Activated CD4-positive, CD25-positive, alpha-beta regulatory T cell (primary cell): ENCODE results near the gene WWOX.

Experiments used
- DNase-seq, 4 experiments: peaks; one replicate each; lab custom pipeline; 2025; lab: John Stamatoyannopoulos, UW

Gene WWOX

GRCh38 chr16:78396673-78397072 is 297.2 kb downstream of the WWOX start:
- no peak for DNase-seq

- DNase-seq = no peak
Observed at GRCh38 chr16:78399384-78399783, 299.9 kb downstream of the WWOX start.

DNA sequence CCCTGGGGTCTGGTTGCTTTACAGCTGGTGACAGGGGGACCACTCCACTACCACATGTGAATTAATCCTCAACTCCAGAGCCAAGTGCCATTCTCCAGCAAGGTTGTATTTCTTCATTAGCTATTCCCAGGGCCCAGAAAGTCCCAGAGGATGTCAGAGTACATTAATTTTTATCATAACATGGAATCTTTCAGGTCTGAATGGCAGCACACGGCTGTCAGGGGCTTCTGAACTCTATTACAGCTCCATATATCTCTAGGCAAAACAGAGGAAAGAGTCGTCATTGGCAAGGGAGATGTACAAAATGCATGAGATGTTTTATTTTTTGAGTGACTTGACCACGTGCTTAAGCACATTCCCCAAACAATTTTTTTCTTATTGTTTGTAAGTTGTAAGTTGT is 303.4 kb downstream of the WWOX start:
- DNase-seq = no peak

DNA sequence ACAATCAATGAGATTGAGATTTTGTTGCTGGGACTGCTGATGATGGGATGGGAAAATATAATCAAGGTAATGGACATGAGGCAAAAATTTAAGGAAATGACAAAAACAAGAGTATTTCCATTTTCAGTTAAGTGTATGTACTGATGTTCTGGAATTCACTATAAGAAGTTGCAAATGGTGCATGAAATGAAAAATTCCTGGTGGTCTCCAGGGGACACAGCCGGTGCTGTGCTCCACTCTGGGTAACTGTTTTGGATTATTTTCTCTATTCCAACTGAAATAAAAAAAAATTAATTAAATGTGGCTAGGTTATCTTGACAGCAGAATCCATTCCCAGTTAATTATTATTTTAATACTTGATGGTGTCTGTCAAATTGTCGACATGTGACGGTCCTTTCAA is 305.6 kb downstream of the WWOX start:
- no peak for DNase-seq

DNA sequence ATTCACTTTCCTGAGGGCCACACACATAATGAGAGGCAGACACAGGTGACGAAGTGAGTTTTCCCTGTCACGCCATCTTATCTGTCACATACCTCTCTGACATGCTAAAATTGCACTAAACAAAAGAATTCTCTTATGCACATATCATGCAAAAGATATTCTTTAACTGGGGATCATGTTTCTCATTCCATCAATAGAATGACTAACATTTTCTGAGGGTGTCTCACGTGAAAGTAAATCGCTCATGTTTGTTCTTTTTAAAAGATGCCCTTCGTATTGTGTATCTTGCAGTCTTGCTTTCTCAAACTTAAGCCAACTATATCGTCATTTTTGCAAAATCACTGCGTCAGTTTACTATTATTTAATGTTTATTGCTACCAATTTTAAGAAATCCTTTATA is 306.4 kb downstream of the WWOX start:
- DNase-seq = no peak

DNA sequence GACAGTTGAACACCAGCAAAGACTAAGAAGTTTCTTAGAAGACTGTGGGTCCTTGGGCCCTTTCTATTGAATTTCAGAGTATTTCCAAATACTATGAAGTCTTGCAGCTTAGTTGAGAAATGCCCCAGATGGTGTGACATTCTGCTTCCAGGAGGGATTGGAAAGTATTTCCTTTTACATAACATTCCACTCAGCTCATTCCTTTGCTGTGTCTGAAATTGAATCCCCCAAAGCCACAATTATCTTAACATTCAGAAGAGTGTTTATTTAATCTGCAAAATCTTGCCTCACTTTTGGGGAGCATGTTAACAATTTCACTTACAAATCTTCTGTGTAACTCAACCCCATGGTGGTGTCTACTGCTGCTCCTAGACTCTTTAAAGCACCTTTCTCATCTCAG is 307.7 kb downstream of the WWOX start:
- DNase-seq = no peak

- no peak for DNase-seq
Observed at GRCh38 chr16:78413651-78414050, 314.2 kb downstream of the WWOX start.

DNA sequence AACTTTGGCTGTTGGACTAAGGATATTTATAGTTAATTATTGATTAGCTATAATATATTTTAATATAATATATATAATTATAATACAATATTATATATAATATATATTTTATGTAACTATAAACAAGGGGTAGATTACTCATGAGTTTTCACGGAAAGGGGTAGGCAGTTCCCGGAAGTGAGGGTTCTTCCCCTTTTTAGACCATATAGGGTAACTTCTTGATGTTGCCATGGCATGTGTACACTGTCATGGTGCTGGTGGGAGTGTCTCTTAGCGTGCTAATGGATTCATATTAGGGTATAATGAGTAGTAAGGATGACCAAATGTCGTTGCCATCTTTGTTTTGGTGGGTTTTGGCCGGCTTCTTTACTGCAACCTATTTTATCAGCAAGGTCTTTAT is 315.6 kb downstream of the WWOX start:
- DNase-seq = no peak

DNA sequence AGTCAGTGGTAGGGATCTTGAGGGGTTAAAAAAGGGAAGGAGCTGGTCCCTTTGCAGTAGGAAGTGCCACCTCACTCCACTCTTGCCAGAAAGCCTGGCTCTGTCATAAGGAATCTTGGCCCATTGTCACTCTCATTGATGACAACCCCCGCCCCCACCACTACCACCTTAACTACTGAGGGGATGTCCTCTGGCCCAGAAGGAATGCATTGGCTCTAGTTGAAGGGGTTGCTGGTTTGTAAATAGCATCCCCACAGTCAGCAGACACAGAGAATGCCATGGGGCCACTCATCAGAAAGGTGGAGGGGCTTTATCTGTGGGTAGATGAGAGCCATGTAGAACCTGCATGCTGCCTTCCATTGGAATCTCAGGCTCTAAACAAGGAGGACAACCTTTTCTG is 316.2 kb downstream of the WWOX start:
- no peak for DNase-seq

DNA sequence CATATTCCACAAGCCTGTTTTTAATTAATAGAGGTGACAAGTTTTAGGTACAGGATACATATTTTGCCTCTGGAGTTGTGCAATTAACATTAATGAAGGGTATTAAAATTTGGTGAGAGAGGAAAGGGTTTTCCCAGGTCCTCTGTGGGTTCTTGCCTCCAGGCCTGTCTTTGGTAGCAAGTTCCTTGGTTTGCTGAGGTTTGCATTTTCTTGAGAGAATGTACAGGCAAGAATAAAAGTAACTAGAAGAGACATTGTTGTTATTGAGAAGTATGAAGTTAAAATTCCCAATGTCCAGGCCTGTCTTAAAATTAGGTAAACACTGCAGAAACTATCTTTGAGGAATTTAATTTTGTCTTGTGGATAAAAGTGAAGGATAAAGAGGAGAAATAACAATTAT is 316.9 kb downstream of the WWOX start:
- no peak for DNase-seq

DNA sequence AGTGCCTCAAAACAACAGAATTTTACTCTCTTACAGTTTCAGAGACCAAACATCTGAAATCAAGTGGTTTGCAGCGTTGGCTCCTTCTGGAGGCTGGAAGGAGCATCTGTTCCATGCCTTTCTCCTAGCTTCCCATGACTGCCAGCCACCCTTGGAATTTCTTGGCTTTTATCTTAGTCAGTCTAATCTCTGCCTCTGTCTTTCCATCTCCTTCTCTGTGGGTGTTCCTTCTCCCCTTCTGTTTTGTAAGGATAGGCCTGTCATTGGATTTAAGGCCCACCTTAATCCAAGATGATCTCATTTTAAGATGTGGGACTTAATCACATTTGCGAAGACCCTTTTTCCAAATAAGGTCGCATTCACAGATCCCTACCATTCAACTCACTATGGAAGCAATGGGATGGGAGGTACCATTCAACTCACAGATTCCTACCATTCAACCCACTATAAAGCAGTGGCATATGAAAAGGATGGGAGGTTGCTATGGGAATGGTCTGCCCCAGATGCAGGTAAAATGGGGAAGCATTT is 321.8 kb downstream of the WWOX start:
- DNase-seq = no peak

- no peak for DNase-seq
Observed at GRCh38 chr16:78425281-78425680, 325.8 kb downstream of the WWOX start.

- DNase-seq = no peak
Observed at GRCh38 chr16:78425891-78426510, 326.5 kb downstream of the WWOX start.

DNA sequence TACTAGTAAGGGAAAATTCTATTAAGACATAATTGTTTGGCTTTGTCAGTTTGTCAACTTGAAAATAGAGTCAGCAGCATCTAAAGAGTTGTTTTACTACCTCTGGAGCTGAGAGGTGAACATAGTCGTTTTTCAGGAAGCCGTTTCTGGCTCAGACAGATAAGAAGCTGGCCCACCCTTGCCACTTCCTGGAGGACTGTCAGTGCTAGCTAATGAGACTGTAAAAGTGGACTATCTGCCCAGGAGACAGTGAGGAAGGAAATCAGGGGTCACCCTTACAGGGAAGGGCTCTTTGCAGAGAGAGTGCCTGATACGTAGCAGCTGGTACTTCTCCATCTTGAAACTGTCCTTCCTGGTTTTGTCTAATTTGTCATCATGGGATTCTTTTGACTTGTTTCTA is 328.7 kb downstream of the WWOX start:
- no peak for DNase-seq

GRCh38 chr16:78430281-78430680 is 330.8 kb downstream of the WWOX start:
- no peak for DNase-seq

GRCh38 chr16:78431004-78431670 is 331.7 kb downstream of the WWOX start:
- no peak for DNase-seq

DNA sequence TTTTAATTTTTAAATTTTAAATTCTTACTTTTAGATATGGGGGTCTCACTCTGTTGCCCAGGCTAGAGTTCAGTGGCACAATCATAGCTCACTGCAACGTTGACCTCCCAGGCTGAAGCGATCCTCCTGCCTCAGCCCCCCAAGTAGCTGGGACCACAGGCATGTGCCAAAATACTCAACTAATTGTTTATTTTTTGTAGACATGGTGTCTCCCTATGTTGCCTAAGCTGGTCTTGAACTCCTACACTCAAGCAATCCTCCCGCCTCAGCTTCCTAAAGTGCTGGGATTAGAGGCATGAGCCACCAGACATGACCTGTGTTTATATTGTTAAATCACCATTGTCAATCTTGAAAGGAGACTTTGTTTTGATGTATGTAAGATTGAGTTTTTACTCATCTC is 332.2 kb downstream of the WWOX start:
- no peak for DNase-seq

DNA sequence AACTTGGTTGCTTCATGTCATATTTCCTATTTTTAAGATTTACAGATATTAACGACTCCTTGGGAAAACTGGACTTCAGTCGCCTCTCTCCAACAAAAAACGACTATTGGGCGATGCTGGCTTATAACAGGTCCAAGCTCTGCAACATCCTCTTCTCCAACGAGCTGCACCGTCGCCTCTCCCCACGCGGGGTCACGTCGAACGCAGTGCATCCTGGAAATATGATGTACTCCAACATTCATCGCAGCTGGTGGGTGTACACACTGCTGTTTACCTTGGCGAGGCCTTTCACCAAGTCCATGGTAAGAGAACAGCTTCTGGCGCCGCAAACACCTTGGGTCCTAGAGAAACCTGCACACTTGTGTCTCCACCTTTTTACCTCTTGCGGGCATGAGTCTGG is 333.0 kb downstream of the WWOX start:
- DNase-seq = no peak

DNA sequence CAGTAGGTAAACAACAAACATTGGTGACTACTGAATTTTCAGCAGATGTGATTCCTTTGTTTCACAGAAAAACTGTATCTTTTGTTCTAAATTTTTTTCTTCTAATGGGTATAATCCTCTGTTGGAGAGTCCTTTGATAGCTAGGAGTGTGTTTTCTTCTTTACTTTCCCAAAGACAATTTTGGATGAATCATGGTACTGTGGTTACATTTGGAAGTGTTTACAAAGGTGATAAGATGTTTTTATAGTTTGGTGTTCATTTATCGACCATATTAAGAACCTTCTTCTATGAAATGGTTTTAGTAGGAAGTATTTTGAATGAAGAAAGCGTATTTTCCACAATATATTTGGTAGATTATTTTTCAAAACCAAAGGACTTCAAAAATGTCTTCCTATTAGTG is 333.7 kb downstream of the WWOX start:
- DNase-seq = no peak

DNA sequence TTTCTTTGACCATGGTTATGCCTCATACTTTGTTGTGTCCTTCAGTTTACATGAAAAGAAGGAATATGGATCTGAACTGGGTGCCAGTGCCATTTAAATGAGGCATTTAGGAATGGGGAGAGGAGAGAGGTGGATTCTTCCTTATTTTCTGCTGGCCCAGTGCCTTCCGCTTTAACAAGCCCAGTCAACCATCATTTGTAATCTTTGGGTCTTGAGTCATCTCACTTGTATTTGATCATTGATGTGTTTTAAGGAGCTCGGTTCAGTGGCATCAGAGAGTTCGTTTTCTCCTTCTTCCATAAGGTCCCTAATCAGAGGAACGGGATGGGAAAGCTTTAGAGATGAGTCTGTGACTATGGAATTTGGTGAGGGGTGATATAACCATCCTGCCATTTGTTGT is 334.9 kb downstream of the WWOX start:
- DNase-seq = no peak

DNA sequence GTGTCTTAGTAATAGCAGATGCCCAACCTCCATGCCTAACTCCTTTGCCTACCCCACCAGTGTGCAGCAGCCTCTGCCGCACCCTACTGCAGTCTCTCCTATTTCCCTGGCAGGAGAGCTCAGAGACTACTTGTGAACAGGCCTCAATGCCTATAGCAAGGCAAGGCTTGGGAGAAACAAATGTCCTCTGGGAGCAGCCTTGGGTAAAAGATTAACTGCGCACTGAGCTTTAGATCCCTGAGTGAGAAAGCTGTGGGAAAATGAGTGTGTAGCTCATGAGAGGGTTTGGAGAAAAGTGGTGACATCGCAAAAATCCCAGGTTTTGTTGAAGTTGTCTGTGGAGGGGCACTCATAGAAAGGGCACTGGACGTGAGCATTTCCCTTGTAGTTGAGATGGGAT is 335.8 kb downstream of the WWOX start:
- no peak for DNase-seq

DNA sequence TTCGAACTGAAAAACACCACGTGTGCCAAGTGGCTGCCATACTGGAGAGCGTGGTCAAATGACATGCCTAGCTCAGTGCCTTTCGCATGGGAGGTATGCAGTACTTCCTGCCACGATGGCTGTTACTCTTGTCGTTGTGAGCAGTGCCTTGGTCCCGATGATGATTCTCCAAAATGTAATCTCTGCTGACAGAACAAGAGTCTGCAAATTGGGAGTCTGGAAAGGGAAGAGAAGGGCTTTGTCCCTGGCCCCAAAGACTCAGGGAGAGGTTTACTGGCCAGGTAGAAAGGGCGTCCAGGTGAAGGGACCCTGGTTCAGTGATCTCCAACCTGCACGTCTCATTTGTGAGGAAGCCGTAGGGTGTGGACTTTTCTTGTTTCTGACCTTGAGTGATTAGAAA is 336.6 kb downstream of the WWOX start:
- no peak for DNase-seq

DNA sequence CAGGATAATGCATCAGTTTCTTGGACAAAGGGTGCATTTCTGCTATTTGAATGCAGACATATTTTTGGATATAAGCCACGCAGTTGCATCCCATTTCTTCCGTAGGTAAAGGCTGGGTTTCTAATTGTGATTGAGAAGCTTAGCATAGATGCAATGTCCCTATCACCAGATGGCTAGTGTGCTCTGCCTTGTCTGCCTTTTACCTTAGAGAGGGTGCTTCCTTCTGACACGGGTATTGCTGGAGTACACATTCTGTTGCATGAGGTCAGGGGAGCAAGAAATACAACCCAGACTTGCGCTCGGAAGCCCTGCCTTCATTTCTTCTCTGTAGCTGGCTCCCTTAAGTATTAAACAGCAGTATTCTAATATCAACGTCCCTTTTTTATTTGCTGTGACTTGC is 337.4 kb downstream of the WWOX start:
- DNase-seq = no peak

- peak in 2 of 4 experiments; percentile 4 to 15 for DNase-seq
Observed at GRCh38 chr16:78437352-78437968, 338.0 kb downstream of the WWOX start.
